NCI-H2107 treated with DMSO at 0.1 percent for 48 hours (cell line): ENCODE data around the gene SGCA.

Experiments
- DNase-seq: peaks from one replicate; lab custom pipeline; 2025; ENCODE audit not compliant: unreplicated experiment; lab: John Stamatoyannopoulos, UW

SGCA gene

GRCh38 chr17:50221266-50221863, 55.6 kb downstream of the SGCA start:
- DNase-seq = no peak

GRCh38 chr17:50221864-50222545, 56.2 kb downstream of the SGCA start:
- no peak for DNase-seq

GRCh38 chr17:50222922-50223321, 57.1 kb downstream of the SGCA start:
- DNase-seq = no peak
